VCaP (cell line): ENCODE measurements around the gene BAD.
"Not testable (repeated sequence)": the region's sequence is repeated elsewhere in the genome, so short reads cannot be mapped to it uniquely, and the experiment has no call there.

Experiments
- H3K27ac ChIP-seq: fragments of 450-650 bp; 2 replicates; pipeline ENCODE4 v1.5.1; 2017
- CTCF ChIP-seq: fragments of 450-650 bp; conservative IDR thresholded peaks from 2 replicates; pipeline ENCODE4 v1.5.1; 2017; ENCODE audit warnings: mild to moderate bottlenecking, moderate library complexity

BAD gene

GRCh38 chr11:64284048-64284961 is at the start of gene BAD:
TSS of gene BAD (minus strand) at chr11:64284665. CDS start at chr11:64284368, 297 bp downstream.
- no peak; the same call in 1 of the 2 replicates for TF ChIP-seq CTCF
- H3K27ac ChIP-seq, result peak within 1 kb of the TSS; percentile 98

- TF ChIP-seq CTCF, result no peak
- no peak overlapping the region for H3K27ac ChIP-seq
Measured at GRCh38 chr11:64333556-64333955, 49.1 kb upstream of the BAD start.

- H3K27ac ChIP-seq, result peak overlapping the region; percentile 93
- TF ChIP-seq CTCF, result peak; percentile 77
Measured at GRCh38 chr11:64331569-64332371, 47.3 kb upstream of the BAD start.

- H3K27ac ChIP-seq, result peak overlapping the region; percentile 93
- no peak for TF ChIP-seq CTCF
Measured at GRCh38 chr11:64330888-64331287, 46.4 kb upstream of the BAD start.

- TF ChIP-seq CTCF, result no peak
- H3K27ac ChIP-seq, result peak overlapping the region; percentile 93
Measured at GRCh38 chr11:64327993-64328392, 43.5 kb upstream of the BAD start.

- peak overlapping the region; percentile 93 for H3K27ac ChIP-seq
- TF ChIP-seq CTCF, result no peak
Measured at GRCh38 chr11:64327375-64327774, 42.9 kb upstream of the BAD start.

- H3K27ac ChIP-seq, result peak overlapping the region; percentile 10; the same call in 1 of the 2 replicates
- no peak for TF ChIP-seq CTCF
Measured at GRCh38 chr11:64324692-64325469, 40.4 kb upstream of the BAD start.

GRCh38 chr11:64323984-64324383 is 39.5 kb upstream of the BAD start:
- not testable (repeated sequence) for H3K27ac ChIP-seq
